ENCODE data around the gene PLEKHS1.
"Not testable (repeated sequence)": the region's sequence is repeated elsewhere in the genome, so short reads cannot be mapped to it uniquely, and the experiment has no call there.

Gene PLEKHS1

DNA sequence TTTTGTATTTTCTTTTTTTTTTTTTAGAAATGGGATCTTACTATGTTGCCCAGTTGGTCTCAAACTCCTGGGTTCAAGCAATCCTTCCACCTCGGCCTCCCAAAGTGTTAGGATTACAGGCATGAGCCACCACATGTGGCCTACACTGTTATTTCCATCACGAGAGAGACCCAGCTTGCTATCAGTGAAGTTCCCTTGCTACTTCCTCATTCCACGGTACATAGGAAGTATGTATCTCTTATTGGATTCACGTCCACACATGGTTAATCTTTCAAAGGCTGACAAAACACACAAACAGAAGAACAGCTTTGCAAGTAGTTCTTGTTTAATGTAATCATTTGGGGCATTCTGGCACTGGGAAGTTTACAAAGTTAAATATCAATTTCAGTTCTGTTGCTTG lies 51.5 kb downstream of the PLEKHS1 start:
- no peak for DNase-seq

DNA sequence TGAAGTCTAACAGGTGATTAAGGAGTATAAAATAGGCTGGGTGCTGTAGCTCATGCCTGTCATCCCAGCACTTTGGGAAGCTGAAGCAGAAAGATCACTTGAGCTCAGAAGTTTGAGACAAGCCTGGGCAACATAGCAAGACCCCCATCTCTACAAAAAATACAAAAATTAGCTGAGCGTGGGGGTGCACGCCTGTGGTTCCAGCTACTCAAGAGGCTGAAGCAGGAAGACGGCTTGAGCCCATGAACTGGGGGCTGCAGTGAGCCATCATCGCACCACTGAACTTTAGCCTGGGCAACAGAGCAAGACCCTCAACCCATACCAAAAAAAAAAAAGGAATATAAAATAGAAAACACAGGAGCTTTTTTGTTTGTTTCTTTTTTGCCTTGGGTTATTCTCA lies 55.0 kb downstream of the PLEKHS1 start:
- no peak for DNase-seq

DNA sequence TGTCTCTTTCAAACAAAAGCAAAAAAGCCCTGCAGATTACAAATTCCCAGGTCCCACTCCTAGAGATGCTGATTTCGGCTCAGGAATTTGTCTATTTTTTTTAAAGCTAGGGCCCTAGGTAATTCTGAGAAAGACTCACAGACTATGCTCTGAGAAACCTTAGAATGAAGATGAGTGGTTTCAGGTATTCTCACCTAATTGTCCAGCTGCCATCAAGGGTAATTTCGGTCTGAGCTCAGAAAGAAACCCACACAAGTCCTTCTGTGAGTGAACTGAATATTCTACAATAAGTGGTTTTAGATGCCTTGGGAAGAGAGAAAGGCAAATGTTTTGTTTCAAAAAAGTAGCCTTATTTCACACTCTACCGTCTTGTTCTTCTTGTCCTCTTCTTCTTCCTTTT lies 56.7 kb downstream of the PLEKHS1 start:
- no peak for DNase-seq

DNA sequence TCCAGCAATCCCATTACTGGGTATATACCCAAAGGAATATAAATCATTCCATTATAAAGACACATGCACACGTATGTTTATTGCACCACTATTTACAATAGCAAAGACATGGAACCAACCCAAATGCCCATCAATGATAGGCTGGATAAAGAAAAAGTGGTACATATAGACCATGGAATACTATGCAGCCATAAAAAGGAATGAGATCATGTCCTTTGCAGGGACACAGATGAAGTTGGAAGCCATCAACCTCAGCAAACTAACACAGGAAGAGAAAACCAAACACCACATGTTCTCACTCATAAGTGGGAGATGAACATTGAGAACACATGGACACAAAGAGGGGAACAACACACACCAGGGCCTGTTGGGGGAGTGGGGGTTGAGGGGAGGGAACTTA lies 63.2 kb downstream of the PLEKHS1 start:
- DNase-seq: not testable (repeated sequence)

DNA sequence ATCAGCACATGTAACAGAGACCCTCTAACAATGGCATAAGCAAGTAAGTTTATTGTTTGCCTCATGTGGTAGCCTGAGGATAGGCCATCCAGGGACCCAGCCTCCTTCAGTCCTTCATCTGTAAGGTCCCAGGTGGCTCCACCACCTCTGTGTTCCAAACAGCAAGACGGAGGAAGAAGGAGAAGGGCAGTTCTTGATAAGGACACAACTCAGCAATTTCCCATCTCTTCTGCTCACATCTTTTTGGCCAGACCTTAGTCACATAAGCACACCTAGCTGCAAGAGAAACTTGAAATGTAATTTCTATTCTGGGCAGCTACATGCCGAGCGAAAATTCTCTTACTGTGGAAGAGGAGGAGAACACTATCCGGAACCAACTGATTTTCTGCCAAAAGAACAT lies 68.5 kb downstream of the PLEKHS1 start:
- DNase-seq: no peak

DNA sequence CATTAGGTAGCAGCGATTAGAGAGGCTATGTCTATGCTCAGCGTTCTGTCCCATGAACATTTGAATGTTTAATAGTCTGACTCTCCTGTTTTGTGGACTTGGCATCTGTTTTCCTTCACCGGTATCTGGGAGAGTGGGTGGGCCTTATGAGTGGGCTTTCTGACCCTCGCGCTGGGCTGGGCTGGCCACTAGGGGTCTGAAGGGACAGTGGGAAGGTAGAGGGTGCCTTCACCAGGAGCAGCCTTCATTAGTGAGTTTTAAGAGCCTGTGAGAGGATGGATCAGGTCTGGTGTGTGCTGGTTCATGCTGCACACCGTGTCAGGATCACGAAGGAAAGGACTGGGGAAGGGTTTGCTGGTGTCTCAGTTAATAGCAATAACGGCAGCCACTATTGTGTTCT lies 69.0 kb downstream of the PLEKHS1 start:
- DNase-seq: no peak

DNA sequence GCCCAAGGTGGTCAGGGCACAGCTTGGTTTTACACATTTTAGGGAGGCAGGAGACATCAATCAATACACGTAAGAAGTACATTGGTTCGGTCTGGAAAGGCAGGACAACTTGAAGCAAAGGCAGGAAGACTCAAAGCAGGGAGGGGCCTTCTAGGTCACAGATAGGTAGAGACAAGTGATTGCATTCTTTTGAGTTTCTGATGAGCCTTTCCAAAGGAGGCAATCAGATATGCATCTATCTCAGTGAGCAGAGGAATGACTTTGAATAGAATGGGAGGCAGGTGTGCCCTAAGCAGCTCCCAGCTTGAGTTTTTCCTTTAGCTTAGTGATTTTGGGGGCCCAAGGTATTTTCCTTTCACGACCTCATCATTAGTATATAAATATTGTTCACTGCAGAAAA lies 69.8 kb downstream of the PLEKHS1 start:
- DNase-seq: not testable (repeated sequence)

DNA sequence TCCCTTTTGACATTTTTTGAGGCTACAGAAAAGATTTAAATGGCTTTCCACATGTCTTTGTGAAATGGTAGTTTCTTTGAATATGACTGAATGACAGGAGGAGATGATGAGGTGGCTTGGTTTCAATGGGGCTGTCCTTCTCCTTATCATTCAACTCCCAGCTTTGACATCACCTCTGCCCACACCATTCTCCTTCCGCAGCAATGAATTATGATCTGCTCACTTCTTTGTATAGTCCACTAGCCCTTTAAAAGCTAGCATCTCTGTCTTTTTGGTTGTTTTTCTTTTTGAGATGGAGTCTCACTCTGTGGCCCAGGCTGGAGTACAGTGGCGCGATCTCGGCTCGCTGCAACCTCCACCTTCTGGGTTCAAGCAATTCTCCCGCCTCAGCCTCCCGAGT lies 70.7 kb downstream of the PLEKHS1 start:
- DNase-seq: no peak

DNA sequence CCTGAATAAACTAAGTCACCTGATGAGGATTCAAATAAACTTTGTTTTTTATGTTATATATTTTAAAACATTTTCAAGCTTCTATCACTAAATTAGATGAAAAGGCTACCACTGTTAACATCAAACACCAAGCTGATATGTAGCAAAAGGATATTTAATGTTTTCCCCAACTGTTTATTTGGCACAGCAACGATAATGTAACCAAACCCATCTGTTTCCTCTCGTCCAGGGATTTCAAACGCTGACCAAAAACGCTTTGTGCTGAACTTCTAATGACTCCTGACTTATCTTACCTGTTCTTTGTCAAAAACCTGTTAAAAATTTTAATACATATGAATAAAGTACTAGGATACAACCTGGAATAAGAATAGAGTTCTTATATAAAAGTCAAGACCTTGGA lies 71.9 kb downstream of the PLEKHS1 start:
- DNase-seq: no peak

DNA sequence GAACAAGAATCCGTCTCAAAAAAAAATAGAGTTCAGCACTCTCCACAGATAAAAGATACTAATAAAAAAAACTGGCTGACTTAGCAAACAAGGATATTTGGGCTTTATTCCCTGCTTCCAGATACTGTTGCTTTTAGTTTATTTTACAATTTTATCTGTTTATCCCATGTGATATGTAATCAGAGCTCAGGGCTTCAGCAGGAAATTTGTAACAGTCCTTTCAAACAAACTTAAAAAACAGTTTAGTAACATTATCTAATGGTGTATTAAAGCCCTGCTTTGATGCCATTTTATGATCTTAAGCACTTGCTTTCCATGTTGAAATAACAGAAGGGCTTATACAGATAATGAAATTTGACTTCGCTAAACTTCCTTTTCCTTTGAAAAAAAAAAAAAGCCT lies 74.3 kb downstream of the PLEKHS1 start:
- DNase-seq: no peak

DNA sequence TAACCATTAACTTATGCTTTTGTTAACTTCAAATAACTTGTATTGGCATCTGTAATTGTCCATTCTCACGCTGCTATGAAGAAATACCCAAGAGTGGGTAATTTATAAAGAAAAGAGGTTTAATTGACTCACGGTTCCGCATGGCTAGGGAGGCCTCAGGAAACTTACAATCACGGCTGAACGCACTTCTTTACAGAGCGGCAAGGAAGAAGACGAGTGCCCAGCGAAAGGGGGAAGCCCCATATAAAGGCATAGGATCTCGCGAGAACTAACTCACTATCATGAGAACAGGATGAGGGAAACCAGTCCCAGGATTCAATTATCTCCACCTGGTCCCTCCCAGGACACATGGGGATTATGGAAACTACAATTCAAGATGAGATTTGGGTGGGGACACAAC lies 77.1 kb downstream of the PLEKHS1 start:
- DNase-seq: not testable (repeated sequence)
